NCI-H2081 (cell line): Measurements from ENCODE around the gene KIR3DL2.
"Not testable (repeated sequence)": the region's sequence is repeated elsewhere in the genome, so short reads cannot be mapped to it uniquely, and the experiment has no call there.

ENCODE experiments used
- DNase-seq, 2 experiments: peaks; one replicate each; lab custom pipeline; 2025; lab: John Stamatoyannopoulos, UW

The KIR3DL2 gene

DNA sequence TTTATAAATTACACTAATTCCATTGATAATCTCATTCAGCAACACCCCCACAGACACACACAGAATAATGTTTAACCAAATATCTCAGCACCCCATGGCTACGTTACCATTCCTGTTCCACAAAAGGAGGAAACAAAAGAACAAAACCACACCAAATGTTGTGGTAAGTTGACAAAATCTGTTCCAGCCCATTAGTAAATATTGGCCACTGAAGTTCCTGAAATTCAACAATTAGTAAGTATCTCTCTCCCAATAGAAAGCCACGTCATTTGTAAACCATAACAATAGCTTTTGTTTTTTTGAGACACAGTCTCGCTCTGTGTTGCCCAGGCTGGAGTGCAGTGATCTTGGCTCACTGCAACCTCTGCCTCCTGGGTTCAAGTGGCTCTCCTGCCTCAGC is 21.5 kb downstream of the KIR3DL2 start:
- DNase-seq = no peak

DNA sequence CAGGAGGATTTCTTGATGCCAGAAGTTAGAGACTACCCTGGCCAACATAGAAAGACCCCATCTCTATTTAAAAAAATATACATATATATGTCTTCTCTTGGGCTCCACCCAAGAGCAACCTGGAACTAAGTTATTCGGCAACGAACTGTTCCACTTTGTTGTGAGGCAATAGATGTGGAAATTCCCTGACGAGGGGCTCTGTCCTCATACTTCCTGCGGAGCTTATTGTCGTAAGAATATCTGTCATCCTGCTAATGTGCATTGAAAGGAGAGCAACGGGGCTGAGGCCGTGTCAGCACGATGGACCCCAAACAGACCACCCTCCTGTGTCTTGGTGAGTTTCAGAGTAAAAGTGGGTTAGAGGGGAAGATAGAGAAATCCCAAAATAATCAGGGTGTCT is 23.7 kb downstream of the KIR3DL2 start, which contains the start of gene FCAR:
TSS of gene FCAR (plus strand) at position 246 of the 400 bp plus-strand sequence. CDS start at position 301, 55 bp downstream.
- no peak for DNase-seq

DNA sequence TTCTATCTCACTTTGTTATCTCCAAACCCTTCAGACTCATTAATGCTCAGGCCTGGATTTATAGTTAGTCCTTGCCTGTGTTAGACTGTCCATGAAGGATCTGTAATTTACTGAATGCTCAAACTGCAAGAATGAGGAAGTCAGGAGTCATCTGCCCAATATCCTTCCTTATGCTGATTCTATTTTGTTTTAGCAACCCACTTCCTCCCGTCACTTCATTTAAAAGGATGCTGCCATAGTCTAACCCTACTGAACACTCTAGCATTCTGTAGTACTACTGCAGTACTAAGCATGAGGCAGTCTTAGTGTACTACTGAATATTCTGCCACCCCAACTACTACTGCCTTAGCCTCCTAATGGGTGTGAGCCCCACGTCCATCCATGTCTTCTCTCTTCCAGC is 25.3 kb downstream of the KIR3DL2 start:
- DNase-seq = no peak

DNA sequence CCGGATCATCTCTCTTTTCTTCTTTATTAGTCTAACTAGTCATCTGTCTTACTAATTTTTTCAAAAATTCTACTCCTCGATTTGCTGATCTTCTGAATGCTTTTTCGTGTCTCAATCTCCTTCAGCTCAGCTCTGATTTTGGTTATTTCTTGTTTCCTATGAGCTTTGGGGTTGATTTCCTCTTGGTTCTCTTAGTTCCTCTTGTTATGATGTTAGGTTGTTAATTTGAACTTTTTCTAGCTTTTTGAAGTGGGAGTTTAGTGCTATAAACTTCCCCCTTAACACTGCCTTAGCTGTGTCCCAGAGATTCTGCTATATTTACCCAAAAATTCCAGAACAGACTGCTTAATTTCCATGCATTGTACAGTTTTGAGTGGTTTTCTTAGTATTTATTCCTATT is 27.2 kb downstream of the KIR3DL2 start:
- no peak for DNase-seq

DNA sequence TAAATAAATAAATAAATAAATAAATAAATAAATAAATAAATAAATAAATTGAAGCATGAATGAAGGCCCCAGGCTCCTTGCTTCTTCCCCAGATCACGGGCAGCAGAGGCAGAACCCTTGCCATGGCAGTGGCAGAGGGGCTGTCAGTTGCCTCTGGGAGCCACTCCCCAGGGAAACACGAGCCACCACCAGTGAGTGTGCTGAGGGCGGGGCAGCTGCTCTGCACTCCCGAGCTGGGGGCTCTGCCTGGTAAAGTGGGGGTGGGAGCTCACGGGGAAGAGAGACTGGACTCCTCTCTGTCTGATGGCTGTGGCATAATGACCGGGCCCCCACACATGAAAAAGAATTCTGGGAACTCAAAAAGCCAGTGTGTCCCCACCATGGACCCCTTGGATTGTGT is 31.6 kb downstream of the KIR3DL2 start:
- no peak for DNase-seq

DNA sequence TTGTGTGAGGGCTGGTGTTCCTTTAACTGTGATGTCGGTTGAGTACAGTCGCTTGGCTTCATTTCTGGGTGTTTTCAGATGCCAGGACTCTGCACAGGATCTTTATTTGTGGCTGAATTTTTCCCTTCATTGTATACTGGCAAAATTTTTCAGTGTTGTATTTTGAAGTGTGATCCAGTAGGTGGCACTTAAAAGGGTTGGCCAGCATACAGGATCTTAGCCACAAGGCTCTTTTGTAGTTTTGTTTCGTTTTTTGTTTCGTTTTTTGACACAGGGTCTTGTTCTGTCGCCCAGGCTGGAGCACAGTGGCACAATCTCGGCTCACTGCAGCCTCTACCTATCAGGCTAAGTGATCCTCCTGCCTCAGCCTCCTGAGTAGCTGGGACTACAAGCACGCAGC is 32.5 kb downstream of the KIR3DL2 start:
- no peak for DNase-seq

DNA sequence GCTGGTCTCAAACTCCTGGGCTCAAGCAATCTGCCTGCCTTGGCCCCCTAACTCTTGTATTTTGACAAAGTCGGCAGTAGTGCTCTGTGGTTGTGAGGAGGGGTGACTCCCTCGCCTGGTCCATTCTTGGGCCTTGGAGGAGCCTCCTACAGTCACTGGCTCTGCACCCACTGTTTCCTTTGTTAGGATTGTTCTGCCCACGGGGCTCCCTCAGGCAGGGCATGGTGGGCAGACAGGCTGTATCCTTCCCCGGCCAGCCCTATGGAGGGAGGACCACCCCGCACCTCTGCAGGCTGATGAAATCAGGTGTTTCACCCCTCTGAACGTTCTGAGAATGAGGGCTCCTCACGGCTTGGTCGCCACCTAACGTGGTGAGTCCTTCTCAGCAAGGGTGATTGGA is 33.0 kb downstream of the KIR3DL2 start:
- DNase-seq = no peak

DNA sequence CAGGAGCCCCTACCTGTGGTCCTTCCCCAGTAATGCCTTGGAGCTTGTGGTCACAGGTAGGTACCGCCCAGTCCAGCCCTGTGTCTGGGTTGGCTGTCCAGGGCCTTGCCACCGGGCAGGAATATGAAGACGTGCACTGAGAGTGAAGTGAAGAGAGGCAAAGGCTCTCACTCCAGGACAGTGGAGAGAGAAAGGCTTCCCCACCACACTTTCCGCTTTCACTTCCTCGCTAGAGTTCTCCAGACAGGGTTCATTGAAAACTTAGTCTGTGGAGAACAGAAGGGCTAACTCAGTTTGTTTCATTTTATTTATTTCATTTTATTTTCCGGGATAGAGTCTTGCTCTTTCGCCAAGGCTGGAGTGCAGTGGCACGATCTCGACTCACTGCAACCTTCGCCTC is 38.0 kb downstream of the KIR3DL2 start:
- no peak for DNase-seq

DNA sequence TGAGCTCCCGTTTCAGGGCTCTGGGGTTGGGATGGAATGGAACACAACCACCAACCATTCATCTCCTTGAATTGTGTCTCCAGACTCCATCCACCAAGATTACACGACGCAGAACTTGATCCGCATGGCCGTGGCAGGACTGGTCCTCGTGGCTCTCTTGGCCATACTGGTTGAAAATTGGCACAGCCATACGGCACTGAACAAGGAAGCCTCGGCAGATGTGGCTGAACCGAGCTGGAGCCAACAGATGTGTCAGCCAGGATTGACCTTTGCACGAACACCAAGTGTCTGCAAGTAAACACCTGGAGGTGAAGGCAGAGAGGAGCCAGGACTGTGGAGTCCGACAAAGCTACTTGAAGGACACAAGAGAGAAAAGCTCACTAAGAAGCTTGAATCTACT is 39.3 kb downstream of the KIR3DL2 start:
- no peak for DNase-seq

DNA sequence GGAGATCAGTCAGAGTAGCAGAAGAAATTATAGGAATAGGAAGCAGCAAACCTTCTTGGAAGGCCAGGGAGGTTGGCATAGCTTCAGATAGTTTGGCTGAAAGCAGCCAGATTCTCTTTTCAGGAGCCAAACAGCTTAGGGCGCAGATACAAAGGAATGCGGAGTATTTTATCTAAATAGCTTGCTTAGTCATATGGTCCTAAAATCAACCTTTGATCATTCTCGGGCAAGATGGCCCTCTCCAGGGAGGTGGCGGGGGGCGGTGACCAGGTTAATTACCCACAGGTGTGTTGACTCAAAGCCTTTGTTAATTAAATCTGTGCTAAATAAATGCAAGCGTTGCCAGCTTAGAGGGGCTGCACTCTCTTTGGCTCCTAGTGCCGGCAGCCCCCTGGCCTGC is 43.2 kb downstream of the KIR3DL2 start:
- DNase-seq = no peak

DNA sequence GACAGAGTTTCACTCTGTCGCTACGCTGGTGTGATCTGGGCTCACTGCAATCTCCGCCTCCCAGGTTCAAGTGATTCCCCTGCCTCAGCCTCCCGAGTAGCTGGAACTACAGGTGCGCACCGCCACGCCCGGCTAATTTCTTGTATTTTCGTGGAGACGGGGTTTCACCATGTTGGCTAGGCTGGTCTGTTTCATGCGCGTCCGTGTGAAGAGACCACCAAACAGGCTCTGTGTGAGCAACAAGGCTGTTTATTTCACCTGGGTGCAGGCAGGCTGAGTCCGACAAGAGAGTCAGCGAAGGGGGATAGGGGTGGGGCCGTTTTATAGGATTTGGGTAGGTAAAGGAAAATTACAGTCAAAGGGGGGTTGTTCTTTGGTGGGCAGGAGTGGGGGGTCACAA is 43.9 kb downstream of the KIR3DL2 start:
- DNase-seq = not testable (repeated sequence)

DNA sequence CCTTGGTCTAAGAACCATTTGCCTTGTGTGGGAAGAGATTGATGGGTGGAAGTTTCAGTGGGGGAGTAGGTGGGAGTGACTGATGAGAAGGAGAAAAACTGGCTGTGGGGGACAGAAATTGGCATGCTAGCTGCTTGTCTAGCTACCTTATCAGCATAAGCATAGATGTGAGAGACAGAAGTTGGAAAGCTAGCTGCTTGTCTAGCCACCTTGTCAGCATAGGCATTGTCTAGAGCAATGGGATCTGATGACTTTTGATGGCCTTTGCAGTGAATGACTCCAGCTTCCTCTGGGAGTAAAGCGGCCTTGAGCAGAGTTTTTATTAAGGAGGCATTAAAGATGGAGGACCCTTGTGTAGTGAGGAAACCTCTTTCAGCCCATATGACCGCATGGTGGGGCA is 45.8 kb downstream of the KIR3DL2 start:
- DNase-seq = no peak

DNA sequence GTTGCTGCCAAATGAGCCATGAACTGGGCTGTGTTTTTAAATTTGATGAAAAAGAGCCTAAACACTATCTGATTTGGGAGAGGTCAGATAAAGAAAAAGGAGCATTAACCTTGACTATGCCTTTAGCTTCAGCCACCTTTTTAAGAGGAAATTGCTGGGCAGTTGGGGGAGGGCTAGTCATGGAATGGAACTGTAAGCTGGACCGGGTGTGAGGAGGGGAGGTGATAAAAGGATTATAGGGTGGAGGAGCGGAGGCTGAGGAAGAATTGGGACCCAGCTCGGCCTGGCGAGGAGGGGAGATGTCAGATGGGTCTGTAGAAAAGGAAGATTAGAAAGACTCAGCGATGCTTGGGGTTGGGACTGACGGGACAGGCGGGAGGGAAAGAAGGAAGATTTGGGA is 48.4 kb downstream of the KIR3DL2 start:
- DNase-seq = not testable (repeated sequence)

DNA sequence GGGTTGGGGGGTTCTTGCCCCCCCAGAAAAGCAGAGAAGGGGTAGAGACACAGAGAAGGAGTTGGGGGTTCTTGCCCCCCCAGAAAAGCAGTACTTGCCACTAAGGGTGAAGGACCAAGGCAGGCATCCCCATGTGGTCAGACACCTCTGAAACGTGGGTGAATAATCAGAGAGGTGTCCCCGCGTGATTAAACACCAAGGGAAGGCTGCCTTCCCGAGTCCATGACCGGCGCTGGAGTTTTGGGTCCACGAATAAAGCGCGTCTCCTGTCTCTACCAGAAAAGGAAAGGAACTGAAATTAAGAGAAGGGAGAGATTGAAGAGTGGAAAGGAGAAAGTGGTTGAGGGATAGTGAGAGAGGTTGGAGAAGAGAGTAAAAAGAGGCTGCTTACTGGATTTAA is 49.4 kb downstream of the KIR3DL2 start:
- DNase-seq = not testable (repeated sequence)

DNA sequence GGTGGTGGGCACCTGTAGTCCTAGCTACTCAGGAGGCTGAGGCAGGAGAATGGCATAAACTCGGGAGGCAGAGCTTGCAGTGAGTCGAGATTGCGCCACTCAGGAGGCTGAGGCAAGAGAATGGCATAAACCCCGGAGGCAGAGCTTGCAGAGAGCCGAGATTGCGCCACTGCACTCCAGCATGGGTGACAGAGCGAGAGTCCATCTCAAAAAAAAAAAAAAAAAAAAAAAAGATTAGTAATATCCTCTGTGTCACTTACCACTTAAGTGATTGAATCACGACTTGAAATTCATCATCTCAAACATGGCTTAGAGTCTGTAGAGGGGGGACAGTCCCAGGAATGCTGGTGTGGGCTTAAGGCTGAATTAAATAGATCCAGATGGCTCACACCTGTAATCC is 50.9 kb downstream of the KIR3DL2 start:
- DNase-seq = not testable (repeated sequence)

DNA sequence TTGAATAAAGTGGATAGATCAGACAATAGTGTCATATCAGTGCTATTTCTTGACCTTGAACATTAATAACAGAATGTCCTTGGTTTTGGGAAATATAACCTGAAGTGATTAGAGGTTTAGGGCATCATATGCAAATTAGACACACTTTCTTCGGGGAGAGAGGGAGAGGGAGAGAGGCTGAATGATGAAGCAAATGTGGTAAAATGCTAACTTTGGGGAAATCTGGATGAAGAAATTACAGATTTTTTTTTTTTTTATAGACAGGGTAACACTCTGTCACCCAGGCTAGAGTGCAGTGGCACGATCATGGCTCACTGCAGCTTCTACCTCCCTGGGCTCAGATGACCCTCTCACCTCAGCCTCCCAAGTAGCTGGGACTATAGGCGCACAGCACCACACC is 51.8 kb downstream of the KIR3DL2 start:
- DNase-seq = no peak

DNA sequence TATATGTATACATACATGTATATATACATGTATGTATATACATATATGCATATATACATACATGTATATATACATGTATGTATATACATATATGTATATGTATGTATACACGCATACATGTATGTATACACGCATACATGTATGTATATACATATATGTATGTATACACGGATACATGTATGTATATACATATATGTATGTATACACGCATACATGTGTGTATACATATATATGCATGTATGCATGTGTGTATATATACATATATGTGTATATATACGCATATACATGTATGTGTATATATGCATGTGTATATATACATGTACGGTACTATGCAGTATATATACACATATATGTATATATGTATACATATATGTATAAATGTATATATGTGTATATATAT is 53.1 kb downstream of the KIR3DL2 start:
- no peak for DNase-seq

DNA sequence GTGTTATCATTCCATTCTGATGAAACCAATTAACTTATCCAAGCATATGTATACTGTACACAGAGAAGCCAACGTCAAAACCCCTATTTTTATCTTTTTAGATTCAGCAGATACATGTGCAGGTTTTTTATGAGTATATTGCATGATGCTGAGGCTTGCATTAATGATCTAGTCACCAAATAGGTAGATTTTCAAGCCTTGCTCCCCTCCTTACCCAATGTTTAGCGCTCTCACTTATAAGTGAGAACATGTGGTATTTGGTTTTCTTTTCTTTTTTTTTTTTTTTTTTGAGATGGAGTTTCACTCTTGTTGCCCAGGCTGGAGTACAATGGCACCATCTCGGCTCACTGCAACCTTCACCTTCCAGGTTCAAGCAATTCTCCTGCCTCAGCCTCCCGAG is 54.0 kb downstream of the KIR3DL2 start:
- not testable (repeated sequence) for DNase-seq

DNA sequence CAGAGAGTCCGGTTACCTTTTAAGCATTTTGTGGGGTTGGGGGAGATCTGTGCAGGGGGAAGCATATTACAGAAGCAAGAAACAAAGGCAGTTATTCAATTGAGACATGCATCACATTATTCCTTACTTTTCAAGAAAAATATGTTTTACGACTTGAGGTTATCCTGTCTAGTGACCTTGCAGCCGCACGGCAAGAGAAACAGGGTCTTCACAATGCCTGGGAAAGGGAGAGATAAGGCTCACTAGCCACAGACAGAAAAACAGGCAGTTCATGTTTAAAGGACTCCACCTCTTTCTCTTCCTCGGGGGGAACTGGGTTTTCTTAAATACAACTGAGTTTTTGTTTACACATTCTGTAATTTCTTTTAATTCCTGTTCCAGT is 55.2 kb downstream of the KIR3DL2 start:
- no peak for DNase-seq

DNA sequence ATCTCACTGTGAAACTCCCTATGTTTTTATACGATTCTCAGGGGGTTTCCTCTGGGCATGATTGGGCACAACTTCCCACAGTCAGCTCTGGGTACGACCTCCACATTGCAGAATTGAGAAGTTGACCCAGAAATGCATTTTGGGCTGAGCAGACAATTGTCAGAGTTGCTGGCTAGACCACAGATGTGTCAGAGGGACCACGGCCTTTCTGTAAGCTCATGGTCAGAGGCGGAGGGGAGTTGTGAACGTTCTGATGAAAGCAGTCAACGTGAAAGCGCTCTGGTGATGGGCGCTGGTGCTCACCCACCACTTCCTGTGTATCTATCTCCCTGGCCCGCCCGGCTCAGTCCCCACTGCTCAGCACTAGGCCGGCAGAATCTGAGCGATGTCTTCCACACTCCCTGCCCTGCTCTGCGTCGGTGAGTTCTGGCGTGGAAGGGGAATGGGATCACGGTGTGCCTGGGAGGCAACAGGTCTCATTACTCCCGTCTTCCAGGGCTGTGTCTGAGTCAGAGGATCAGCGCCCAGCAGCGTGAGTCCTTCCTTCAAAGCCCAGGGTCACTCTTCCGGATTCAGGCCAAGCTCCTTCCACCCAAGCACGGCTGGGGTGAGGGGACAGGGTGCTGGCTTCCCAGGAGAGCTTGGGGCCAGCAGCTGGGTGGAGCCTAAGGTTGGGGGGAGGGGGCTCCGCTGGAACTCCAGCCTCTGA is 55.7 kb downstream of the KIR3DL2 start, which contains the start of gene NCR1:
TSS of gene NCR1 (plus strand) at position 346 of the 709 bp plus-strand sequence. CDS start at position 386, 40 bp downstream.
- DNase-seq = no peak

DNA sequence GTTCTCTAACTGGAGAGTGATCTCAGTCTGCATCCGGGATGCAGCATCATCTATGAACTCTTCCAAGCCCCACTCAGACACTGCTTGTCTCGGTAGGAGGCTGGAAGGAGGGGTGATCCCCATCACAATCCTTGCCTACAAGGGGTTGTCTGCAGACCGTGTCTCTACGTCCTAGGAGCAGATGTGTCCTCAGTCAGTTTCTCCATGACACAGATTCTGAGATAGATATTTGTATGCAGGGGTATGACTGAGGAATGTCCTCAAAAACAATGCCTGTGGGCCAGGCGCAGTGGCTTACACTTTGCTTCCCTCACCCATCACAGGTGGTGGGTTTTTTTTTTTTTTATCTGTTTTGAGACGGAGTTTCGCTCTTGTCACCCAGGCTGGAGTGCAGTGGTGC is 56.6 kb downstream of the KIR3DL2 start:
- DNase-seq = no peak

DNA sequence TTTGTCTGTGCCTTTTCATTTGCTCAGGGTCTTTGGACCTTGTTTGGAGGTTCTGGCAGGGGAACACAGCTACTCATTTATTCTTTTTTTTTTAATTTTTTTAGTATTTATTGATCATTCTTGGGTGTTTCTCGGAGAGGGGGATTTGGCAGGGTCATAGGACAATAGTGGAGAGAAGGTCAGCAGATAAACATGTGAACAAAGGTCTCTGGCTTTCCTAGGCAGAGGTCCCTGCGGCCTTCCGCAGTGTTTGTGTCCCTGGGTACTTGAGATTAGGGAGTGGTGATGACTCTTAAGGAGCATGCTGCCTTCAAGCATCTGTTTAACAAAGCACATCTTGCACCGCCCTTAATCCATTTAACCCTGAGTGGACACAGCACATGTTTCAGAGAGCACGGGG is 57.7 kb downstream of the KIR3DL2 start:
- not testable (repeated sequence) for DNase-seq
